ENCODE measurements around the gene WDR48. TPM values are rescaled to one million over a fixed set of nuclear protein-coding genes. Genes with fewer than 3 reads are reported as not detected.

The WDR48 gene
- total RNA-seq, 2 experiments from 2014 or later: 81.2 to 88.6 TPM

DNA sequence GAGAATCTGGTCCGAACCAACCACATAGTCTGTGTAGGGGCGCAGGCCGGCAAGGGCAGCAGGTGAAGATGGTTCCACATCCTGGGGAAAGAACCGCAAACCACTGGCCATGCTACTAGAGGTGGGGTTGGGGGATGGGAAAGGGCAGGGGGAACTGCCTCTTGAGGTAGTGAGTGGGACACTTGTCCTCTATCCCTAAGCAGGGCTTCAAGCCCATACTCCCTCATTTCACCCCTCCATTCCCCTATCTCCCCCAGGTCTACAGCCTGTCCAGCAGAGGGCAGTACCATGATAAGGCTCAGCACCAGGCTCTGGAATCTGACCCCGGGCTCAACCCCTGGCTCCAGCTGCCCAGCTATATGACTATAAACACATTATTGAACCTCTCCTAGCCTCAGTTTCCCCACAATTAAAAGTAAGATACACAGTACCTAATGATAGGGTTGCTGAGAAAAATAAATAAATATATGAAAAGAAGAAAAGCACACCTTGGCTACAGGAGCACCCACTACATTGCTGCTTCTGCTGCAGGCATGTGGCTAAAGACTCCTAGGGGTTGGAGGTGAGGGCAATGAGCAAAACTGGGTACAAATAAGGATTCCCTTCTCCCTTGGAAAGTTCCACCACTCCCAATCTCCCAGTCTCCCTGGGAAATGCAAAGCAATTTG lies 49.3 kb downstream of the WDR48 start:
- POLR2A ChIA-PET: no interaction called here
- Mint-ChIP-seq H3K27ac (peak overlapping the region; percentile 19), H3K9me3 (no peaks in the 10 kb centered on the region), H3K4me1 (ENCODE audit: low read depth) (peaks cover 42% of the 10 kb centered on the region), H3K4me3 (no peak overlapping the region), H3K27me3 (no peaks in the 10 kb centered on the region), H3K36me3 (ENCODE audit: low read depth) (peaks cover 40% of the 10 kb centered on the region)
- ATAC-seq (ENCODE audit: poor library complexity): peak; percentile 66
- CTCF ChIA-PET: interaction anchor here (0.5 to 1.3 kb wide), 4 partner anchors 13 to 276 kb away, joined by 3 to 7 read pairs (median 4); no protein-coding TSS in a partner anchor
- TF ChIP-seq, protein P1, sequence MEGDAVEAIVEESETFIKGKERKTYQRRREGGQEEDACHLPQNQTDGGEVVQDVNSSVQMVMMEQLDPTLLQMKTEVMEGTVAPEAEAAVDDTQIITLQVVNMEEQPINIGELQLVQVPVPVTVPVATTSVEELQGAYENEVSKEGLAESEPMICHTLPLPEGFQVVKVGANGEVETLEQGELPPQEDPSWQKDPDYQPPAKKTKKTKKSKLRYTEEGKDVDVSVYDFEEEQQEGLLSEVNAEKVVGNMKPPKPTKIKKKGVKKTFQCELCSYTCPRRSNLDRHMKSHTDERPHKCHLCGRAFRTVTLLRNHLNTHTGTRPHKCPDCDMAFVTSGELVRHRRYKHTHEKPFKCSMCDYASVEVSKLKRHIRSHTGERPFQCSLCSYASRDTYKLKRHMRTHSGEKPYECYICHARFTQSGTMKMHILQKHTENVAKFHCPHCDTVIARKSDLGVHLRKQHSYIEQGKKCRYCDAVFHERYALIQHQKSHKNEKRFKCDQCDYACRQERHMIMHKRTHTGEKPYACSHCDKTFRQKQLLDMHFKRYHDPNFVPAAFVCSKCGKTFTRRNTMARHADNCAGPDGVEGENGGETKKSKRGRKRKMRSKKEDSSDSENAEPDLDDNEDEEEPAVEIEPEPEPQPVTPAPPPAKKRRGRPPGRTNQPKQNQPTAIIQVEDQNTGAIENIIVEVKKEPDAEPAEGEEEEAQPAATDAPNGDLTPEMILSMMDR (IDR thresholded peaks at IDR 0.05): peak; percentile 69
- peak in 11 of 14 experiments; percentile 17 to 78 (median 37) for DNase-seq
- Histone ChIP-seq H3K27ac (ENCODE audit: low read depth in 1 of 2, low read length in 2 of 2) (no peak overlapping the region), H3K4me1 (ENCODE audit: insufficient read depth, low read length) (peaks cover 39% of the 10 kb centered on the region), H3K27me3 (ENCODE audit: control insufficient read depth in 1 of 2, insufficient read depth in 2 of 2, low read length in 2 of 2) (no peaks in the 10 kb centered on the region), H3K4me3 (ENCODE audit: low read length) (no peak overlapping the region), H3K9me3 (ENCODE audit: control insufficient read depth in 1 of 2, insufficient read depth in 1 of 2, low read length in 2 of 2) (no peaks in the 10 kb centered on the region), H3K36me3 (ENCODE audit: insufficient read depth, low read length) (peaks cover 49% of the 10 kb centered on the region)
- intact Hi-C loops (cut with DNase I, micrococcal nuclease): loop anchor here (1.0 to 5.0 kb wide), 2 partner anchors 187 to 276 kb away; no protein-coding TSS in a partner anchor

DNA sequence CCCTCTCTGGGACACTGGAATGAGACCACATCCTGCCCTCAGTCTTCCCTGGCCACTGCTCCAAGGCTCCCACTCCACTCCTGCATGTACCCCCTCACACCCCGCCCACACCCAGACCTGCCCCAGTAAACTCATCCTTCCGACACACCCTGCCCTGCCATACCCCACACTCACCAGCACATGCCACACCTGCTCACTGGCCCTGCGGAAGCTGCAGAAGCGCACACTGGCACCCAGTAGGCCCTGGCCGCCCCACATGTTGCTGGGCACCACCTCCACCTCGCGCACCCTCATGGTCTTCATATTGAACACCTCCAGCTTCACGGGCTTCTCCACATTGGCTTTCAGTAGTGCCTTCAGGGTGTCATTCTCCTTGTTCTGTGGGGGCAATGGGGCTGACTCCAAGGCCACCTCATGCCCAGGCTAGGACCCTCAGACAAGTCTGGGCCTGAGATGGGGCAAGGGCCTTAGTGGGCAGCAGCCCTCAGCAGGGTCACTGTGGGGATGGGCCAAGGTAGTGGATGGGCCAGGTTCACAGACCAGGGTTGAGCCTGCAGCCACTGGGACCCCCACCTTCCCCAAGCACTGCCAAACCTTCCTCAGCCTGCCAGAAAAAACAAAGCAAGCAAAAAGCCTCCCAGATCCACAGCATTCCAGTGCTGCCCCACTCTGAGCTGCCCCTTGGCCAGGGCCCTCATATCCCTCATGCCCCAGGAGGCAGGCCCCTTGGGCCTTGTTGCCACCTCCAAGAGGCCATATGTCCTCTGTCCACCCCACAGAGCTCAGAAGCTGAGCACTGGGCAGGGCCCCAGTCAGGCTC lies 50.9 kb downstream of the WDR48 start:
- intact Hi-C loops (cut with DNase I, micrococcal nuclease): loop anchor here in 1 of 2 experiments (5.0 kb wide), 1 partner anchor 275 kb away; no protein-coding TSS in a partner anchor
- Mint-ChIP-seq H3K27me3 (no peaks in the 10 kb centered on the region), H3K27ac (peak overlapping the region; percentile 61), H3K4me3 (peak overlapping the region; percentile 34), H3K4me1 (ENCODE audit: low read depth) (peaks cover 52% of the 10 kb centered on the region), H3K36me3 (ENCODE audit: low read depth) (peaks cover 28% of the 10 kb centered on the region), H3K9me3 (no peaks in the 10 kb centered on the region)
- DNase-seq (no peak), ATAC-seq (ENCODE audit: poor library complexity) (no peak)
- H3K27ac ChIP-seq (ENCODE audit: low read depth in 1 of 2, low read length in 2 of 2): peak overlapping the region in 1 of 2 donors; percentile 41
- ChIA-PET POLR2A (no interaction called here), CTCF (interaction anchor here (4.8 kb wide), 1 partner anchor 186 kb away, joined by 24 read pairs; no protein-coding TSS in a partner anchor)
- no peaks in the 10 kb centered on the region for H3K27me3 ChIP-seq (ENCODE audit: control insufficient read depth in 1 of 2, insufficient read depth in 2 of 2, low read length in 2 of 2)
- peaks cover 48% of the 10 kb centered on the region for H3K4me1 ChIP-seq (ENCODE audit: insufficient read depth, low read length)
- no peak overlapping the region for H3K4me3 ChIP-seq (ENCODE audit: low read length)
- TF ChIP-seq, protein P1 (IDR thresholded peaks at IDR 0.05): no peak
- no peaks in the 10 kb centered on the region for H3K9me3 ChIP-seq (ENCODE audit: control insufficient read depth in 1 of 2, insufficient read depth in 1 of 2, low read length in 2 of 2)
- H3K36me3 ChIP-seq (ENCODE audit: insufficient read depth, low read length): peaks cover 34% of the 10 kb centered on the region

DNA sequence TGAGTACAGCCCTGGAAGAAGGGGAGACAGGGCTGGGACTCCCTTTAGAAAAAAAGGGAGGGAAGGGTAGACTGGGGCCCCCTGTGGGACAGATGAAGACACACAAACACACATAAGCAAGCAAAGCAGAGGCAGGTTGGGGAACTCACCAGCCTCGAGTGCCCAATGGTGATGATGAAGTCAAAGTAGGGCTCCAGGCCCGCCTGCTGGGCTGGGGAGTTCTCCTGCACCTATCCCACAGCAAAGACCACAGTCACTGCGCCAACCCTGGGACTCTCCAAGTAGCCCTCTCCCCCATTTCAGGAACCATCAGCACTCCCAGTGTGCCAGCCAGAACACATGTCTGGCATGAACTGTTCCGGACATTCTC lies 51.5 kb downstream of the WDR48 start:
- Histone ChIP-seq H3K4me3 (ENCODE audit: low read length) (no peak overlapping the region), H3K27me3 (ENCODE audit: control insufficient read depth in 1 of 2, insufficient read depth in 2 of 2, low read length in 2 of 2) (no peaks in the 10 kb centered on the region), H3K27ac (ENCODE audit: low read depth in 1 of 2, low read length in 2 of 2) (peak overlapping the region in 1 of 2 donors; percentile 41), H3K4me1 (ENCODE audit: insufficient read depth, low read length) (peaks cover 54% of the 10 kb centered on the region), H3K9me3 (ENCODE audit: control insufficient read depth in 1 of 2, insufficient read depth in 1 of 2, low read length in 2 of 2) (no peaks in the 10 kb centered on the region), H3K36me3 (ENCODE audit: insufficient read depth, low read length) (peaks cover 28% of the 10 kb centered on the region)
- intact Hi-C loops (cut with DNase I, micrococcal nuclease): loop anchor here in 1 of 2 experiments (5.0 kb wide), 1 partner anchor 274 kb away; no protein-coding TSS in a partner anchor
- Mint-ChIP-seq H3K36me3 (ENCODE audit: low read depth) (peaks cover 28% of the 10 kb centered on the region), H3K27ac (peak overlapping the region; percentile 61), H3K27me3 (no peaks in the 10 kb centered on the region), H3K4me3 (peak overlapping the region; percentile 18), H3K9me3 (no peaks in the 10 kb centered on the region), H3K4me1 (ENCODE audit: low read depth) (peaks cover 57% of the 10 kb centered on the region)
- ChIA-PET POLR2A (no interaction called here), CTCF (interaction anchor here (4.8 kb wide), 1 partner anchor 185 kb away, joined by 24 read pairs; no protein-coding TSS in a partner anchor)
- DNase-seq (peak in 2 of 14 experiments; percentile 29 to 46), ATAC-seq (ENCODE audit: poor library complexity) (no peak)
- TF ChIP-seq, protein P1 (IDR thresholded peaks at IDR 0.05): no peak

Measured in CD4-positive, alpha-beta T cell (primary cell).